Measurements from ENCODE around the gene AHI1.
A peak's percentile ranks its signal among the peaks of the same experiment; 100 is the strongest.

Gene AHI1

DNA sequence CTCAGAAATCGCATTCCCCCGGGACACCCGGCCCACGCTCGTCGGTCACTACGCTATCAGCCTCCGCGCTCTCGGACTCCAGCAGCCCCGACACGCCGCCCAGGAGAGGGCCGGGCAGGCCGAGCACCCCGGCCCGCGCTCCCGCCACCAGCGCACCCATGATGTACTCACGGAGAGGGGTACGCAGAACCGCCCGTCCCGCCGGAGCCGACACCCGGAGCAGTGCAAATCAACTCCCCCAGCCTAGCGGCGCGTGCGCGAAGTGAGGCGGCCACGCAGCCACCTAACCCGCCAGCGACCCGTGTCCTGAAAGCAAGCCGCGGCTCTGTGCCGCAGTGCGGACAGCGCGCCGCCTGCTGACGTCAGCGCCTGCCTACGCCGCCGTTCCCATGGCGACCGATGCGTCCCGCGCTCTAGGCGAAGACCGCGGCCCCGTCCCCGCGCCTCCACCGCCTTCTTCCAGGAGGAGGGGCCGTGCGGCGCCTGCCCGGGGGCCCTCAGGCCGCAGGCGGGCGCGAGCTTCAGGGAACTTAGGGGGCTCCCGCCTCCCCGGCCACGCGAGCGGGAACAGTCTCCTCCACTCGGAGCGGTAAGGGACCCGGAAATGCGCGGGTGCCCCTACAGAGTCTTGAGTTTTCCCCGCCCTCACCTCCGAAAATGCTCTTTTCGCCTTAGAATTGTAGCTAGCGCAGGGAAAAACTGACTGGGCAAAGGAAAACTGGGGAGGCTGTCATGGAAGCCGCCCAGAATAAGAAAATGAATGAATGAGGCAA is at the start of gene AHI1:
Gene AHI1 (minus strand): TSS at position 329 of the 773 bp plus-strand sequence. CDS start 5,503 bp downstream, outside the sequence.
- FAIRE-seq: no peak

DNA sequence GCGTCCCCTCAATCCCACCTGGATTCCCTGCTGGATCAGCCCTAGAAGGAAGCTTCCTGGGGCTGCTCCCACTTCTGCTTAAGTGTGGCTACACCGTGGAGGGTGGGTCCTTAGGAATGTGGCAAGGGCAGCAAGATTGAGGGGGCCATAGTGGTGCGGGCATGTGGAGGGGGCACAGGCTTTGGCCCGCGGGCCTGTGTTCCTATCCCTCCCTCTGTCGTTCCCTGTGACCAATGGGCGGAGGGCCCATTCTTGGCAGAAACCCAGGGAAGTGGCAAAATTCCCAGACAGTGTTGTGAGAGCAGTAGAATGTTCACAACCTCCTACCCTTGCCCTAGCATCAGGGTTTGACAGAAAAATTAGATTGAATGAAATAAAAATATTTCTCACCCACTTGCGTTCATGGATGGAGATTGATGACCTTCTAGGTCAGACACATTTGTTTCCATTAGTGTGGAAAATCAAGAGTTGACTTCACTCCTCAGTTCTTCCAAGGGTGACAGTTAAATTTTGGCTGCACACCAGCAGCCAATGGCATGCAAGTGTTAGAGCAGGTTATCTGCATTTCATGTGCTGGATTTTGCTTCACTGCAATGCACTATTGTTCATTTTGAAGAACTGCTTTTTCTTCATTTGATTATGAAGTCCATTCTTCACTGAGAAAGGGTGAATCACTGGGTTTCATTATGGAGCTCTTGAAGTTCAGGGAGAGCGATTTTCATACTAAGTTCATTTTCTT is 49.3 kb upstream of the AHI1 start:
- no peak for FAIRE-seq

DNA sequence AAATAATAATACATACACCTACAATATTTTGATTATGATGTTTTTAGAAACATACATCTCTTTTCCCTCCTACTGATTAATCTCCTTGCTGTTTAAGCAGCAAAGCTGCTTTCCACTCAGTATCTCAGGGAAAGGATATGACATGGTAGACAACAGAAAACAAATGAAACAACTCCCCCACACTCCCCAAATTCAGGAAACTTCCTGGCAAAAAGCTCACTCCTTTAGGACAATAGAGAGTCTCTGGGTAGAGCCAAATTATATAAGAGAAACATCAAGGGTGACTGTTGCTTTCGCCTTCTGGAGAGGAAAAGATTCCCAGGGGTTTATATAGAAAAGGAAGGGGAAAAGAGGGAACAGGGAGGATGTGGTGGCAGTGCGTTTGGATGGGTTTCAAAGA is 48.7 kb upstream of the AHI1 start:
- FAIRE-seq: no peak

DNA sequence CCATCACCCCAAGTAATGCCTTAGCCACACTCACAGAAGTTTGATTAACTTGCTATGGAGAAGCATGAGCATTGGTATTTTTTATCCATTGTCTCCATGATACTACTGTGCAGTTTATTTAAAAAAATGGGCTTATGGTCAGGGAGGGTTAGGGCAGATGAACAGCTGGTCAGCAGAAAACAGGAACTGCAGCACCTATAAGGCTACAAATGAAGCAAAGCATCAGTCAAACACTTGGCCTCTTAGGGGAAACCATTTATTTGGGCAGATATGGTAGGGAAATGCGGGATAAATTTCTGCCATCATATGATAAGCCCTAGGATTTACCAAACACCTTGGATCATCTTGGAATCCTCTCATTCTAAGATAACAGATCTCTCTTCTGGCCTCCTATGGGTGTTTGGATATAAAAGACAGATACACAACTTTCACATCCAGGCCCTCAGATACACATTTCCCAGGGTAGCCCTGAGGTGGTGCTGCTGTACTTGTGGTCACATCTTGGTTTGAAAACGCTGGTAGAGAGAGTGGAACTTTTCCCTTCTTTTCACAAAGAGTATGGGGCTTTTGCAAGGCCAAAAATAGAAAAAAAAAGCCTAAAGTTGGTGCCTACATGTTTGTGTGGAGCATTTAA is 42.8 kb upstream of the AHI1 start:
- no peak for FAIRE-seq

GRCh38 chr6:135537741-135538301 is 40.3 kb upstream of the AHI1 start:
- FAIRE-seq: no peak

DNA sequence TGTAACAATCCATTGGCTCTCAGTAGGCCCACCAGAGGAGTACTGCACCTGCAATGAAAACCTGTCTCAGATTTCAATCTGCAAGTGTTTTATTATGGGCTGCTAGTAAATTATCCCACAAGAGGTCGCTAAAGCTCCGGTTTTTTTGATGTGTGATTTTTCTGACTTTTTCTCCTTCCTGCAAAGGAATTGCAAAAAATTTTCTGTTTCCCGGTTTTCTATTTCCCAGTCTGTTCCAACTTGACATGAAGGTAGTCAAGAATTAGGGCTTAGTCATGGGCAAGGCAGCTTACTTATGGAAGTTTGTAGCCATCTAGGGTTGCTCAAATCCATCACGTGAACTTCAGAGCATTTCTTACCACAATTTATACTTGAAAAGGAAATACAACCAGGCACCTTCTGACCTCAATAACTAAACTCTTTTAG is 38.5 kb upstream of the AHI1 start:
- peak; percentile 71 for FAIRE-seq

DNA sequence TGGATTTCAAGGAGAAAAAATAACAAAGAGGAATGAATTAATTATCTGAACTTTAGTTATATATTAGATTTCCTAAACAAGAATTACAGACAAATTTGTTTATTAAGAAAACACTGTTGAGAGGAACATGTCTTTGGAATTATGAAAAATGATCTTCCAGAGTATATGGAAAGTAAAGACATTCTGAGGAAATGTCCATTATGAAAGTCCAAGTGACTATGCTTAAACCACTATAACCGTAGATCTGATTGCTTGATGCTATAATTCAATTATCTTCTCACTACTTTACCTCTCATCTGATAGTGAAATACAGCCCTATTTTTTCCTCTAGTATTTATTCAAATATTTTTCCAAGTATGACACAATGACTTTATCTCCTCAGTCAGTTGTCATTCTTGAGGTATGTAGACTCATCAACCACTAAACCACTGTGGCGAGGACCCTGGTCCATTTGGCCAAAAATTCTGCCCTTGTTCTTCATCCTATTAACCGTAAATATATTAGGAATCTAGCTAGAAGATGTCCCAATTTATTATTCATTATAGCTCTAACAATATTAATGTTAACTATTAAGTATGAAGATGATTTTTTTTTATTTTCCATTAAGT is 37.3 kb upstream of the AHI1 start:
- FAIRE-seq: no peak

- FAIRE-seq: no peak
Observed at GRCh38 chr6:135532559-135532958, 35.0 kb upstream of the AHI1 start.

DNA sequence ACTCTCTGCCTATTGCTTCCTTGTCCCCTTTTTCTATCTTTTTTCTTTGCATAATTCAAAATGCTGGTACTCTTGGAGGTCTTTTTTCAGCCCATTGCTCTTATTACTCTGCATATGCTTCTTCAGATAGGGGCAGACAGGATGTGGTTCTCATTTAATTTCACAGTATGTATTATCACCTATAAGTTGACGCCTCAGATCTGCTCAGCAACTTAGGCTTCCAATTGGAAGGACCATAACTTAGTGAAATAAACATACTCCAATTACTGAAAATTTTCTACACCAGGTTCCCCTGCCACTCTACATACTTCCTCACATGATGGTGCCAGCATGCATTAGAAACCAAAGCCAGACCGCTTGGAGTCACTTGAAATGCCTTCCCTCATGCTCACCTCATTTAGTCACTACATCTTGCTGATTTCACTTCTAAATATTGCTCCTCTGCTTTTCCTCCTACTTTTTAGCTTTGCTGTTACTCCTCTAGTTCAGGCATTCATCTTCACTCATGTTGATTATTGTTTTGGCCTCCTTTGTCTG is 34.5 kb upstream of the AHI1 start:
- no peak for FAIRE-seq

GRCh38 chr6:135530113-135530512 is 32.6 kb upstream of the AHI1 start:
- FAIRE-seq: no peak

DNA sequence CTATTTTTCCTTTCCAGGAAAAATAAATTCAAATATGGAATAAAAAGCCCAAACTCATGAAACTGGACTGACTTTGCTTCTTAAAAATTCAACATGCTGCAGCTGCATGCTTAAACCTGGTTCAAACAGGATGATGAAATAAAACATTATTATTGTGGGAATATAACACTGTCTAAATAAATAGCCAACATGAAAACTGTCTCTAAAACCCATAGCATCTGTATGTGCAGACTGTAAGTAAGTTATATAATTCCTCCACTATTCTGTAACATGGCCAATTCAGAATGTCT is 30.4 kb upstream of the AHI1 start:
- no peak for FAIRE-seq

- no peak for FAIRE-seq
Observed at GRCh38 chr6:135527116-135527959, 29.8 kb upstream of the AHI1 start.

DNA sequence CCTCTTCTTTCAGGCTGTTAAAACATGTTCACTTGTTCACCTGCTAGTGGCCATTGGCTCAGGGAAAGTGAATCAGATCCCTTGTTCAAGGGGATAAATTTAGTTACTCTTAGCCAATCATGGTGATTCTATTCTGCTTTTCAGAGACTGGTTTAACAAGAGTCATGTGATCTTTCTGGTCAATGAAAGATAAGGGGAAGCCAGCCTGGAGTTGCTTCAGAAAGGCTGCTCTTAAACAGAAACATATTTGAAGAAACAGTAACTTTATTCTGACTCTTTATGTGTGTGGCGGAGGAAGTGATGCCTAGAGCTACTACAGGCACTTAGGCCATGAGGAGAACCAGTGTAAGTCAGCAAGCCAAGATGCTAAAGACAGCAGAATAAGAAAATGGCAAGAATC is 28.1 kb upstream of the AHI1 start:
- no peak for FAIRE-seq

DNA sequence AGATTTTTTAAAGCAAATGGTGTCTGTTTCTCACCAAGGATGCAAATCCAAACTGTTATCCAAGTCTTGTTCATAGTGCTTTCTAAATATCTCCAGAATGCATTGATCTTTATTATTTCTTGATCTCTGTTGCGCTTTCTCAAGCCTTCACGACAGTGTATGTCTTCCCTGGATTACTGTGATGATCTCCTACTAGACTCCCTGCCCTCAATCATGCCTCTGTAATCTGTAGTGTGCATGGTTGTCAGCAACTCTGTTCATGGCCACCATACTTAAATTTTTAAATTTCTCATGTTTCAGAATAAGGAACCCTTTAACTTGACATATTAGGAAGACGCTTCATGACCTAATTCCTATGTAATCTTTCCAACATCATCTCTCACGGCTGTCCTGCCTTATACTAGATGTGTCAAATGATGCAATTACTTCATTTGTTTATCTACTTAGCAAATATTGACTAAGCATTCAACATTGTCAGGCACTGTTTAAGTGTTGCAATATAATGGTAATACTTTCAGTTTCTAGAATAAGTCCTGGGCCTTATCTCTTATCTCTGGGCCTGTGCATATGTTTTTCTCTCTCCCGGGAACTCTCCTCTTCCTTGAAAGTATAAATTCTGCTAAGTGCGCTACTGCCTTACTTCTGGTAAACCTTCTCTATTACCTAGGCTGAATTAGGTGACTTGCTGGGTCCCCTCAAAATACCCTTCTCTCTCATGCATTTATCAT is 25.6 kb upstream of the AHI1 start:
- FAIRE-seq: no peak

DNA sequence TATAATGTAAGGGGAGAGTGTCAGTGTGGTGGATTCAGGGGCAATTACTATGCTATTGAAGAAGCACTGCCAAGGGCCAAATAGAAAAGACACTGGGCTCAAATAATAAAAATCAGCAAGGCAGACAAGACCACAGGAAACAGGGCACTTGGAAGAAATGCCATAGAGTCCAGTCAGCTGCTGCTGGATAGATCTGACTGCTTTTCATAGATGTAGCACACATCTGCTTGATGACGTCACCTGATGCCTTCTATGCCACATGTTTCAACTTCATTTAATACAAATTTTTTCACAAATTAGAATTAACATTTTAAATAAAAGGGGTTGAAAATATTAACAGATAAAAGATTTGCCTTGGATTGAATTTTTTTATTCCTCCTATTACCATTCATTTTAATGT is 23.9 kb upstream of the AHI1 start:
- no peak for FAIRE-seq

GRCh38 chr6:135520781-135521180 is 23.2 kb upstream of the AHI1 start:
- no peak for FAIRE-seq

DNA sequence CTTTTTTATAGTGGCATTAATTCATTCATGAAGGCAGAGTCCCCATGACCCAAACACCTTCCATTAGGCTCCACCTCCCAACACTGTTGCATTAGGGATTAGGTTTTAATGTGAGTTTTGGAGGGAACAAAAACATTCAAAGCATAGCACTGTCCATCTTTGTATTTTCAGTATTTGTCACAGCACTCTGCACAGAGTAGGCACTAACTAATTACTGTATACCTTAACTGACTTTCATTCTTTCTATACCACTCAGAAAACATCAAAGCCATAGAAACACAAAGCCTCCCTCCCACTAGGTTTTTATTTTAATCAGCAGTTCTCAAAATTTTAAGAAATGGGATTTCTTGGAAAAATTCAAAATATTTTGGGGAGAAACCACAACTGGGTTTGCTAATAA is 21.8 kb upstream of the AHI1 start:
- no peak for FAIRE-seq

GRCh38 chr6:135517527-135517926 is 20.0 kb upstream of the AHI1 start:
- FAIRE-seq: no peak

- FAIRE-seq: no peak
Observed at GRCh38 chr6:135514706-135515105, 17.2 kb upstream of the AHI1 start.

DNA sequence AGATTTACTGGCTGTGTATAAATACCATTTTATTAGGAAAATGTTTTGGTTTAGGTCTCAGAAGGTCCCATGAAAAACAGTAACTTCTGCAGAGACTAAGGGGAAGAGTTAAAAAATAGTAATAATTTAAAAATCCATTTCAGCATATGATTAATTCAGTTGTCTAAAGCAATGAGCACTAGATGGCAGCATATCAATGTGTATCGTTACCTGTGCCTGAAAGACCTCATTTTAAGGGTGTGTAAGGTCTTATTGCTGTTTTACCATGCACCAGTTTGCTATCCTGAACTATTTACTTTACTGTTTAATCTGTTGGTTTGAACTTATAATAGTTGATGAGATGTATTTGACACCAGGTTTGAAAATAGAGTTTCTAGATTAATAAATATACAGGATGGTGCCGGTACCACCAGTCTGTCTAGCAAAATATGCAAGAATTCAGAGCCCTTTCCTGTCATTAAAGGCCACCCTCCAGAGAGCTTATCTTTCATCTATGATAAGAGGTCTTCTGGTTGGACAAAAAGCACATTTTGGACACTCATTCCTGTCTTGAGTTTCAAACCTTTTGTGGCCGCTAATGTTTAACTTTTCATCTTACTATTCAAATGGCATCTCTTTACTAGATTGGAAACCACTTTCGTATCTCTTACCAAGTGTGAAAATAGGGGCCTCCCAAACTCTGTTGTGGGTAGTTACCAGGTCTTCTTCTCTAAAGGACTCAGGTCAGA is 8.9 kb upstream of the AHI1 start:
- peak; percentile 63 for FAIRE-seq

DNA sequence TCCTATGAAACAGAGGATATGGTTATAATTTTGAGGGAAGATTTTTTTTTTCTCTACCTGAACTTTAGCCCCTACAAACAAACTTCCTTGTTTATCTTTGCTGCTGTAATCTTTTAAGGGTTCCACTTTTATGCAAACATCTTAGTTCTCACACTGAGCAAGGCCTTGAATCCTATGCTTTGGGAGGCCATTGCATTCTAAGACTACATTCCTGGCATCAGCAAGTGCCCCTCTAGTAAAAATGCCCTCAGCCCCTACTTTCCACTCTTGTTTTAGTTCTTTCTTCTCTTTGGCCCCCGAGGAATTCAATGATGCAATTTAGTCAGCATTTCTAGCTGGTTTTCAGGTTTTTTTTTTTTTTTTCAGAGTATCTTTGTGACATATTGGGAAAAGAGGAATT is 8.1 kb upstream of the AHI1 start:
- no peak for FAIRE-seq
